GM10248 (cell line): ENCODE data around the gene FAM50B.

Experiments
- CTCF ChIA-PET: fragments of 300-600 bp; sonication (Branson Sonifier 250); formaldehyde crosslinking; extraction: SDS; loops from one replicate; lab custom pipeline; 2021; ENCODE audit warnings: antibody characterized with exemption; lab: Yijun Ruan, JAX
- POLR2A ChIA-PET: fragments of 350-650 bp; sonication (Branson Sonifier 250); formaldehyde crosslinking; extraction: SDS; loops from one replicate; lab custom pipeline; 2020; ENCODE audit warnings: antibody characterized with exemption; lab: Yijun Ruan, JAX
- DNase-seq: peaks from one replicate; pipeline ENCODE4 v3.0.0; 2012; ENCODE audit errors: extremely low spot score
- CTCF ChIP-seq: IDR thresholded peaks from 2 replicates; pipeline ENCODE4 v1.5.1; 2012; ENCODE audit warnings: mild to moderate bottlenecking, low read depth; ENCODE audit errors: extremely low read depth, missing control alignments, control extremely low read depth

FAM50B gene

GRCh38 chr6:3819161-3820110 lies 29.7 kb upstream of the FAM50B start:
- ChIA-PET POLR2A (no interaction called here), CTCF (interaction anchor here (0.7 to 1.4 kb wide), 5 partner anchors 11 to 366 kb away, joined by 3 to 5 read pairs (median 3); partner anchors contain the start of gene FAM50B)
- DNase-seq = no peak
- TF ChIP-seq CTCF = no peak

GRCh38 chr6:3820563-3820962 lies 28.6 kb upstream of the FAM50B start:
- no peak for DNase-seq
- POLR2A ChIA-PET = no interaction called here
- no peak for TF ChIP-seq CTCF
- CTCF ChIA-PET = interaction anchor here (0.7 kb wide), 1 partner anchor 28 kb away, joined by 3 read pairs; no protein-coding TSS in a partner anchor

GRCh38 chr6:3822747-3823445 lies 26.3 kb upstream of the FAM50B start:
- POLR2A ChIA-PET = no interaction called here

GRCh38 chr6:3823671-3824070 lies 25.5 kb upstream of the FAM50B start:
- CTCF ChIA-PET = no interaction called here
- no peak for DNase-seq
- no peak for TF ChIP-seq CTCF
- POLR2A ChIA-PET = no interaction called here

More at GRCh38 chr6:3822747-3823445, 26.3 kb upstream of the FAM50B start:
- no peak for DNase-seq
- CTCF ChIA-PET = no interaction called here
- no peak for TF ChIP-seq CTCF

- CTCF ChIA-PET = no interaction called here
- DNase-seq = no peak
- TF ChIP-seq CTCF = no peak
- POLR2A ChIA-PET = interaction anchor here (0.6 kb wide), 1 partner anchor 73 kb away, joined by 5 read pairs; no protein-coding TSS in a partner anchor
These were observed 23.8 kb upstream of the FAM50B start for GRCh38 chr6:3825331-3825831.

GRCh38 chr6:3825851-3826581 lies 23.2 kb upstream of the FAM50B start:
- CTCF ChIA-PET = interaction anchor here (0.9 to 1.2 kb wide), 2 partner anchors 10 to 15 kb away, joined by 3 read pairs; no protein-coding TSS in a partner anchor
- POLR2A ChIA-PET = interaction anchor here (0.6 kb wide), 1 partner anchor 73 kb away, joined by 5 read pairs; no protein-coding TSS in a partner anchor
- DNase-seq = no peak
- no peak for TF ChIP-seq CTCF
